Pancreas (tissue), 10 donors: ENCODE measurements around the gene DOCK3. TPM values are rescaled to one million over a fixed set of nuclear protein-coding genes. Genes with fewer than 3 reads are reported as not detected.
"Not testable (repeated sequence)": the region's sequence is repeated elsewhere in the genome, so short reads cannot be mapped to it uniquely, and the experiment has no call there.

Experiments
- ATAC-seq, 4 donors: fragments of 200-7000 bp; cut with Tn5 transposase; one replicate each; pipeline versions ENCODE4 v1.8.0 to v1.9.1; 2020; ENCODE audit warnings: mild to moderate bottlenecking in 4 of 4, moderate library complexity in 4 of 4
- DNase-seq, 6 donors: peaks; one replicate each; pipeline ENCODE4 v3.0.0-alpha.2; 2020
- FAIRE-seq: peaks from 2 replicates; lab custom pipeline; 2012; peaks lifted over from hg19 to GRCh38; lab: Jason Lieb, UNC
- H3K27ac ChIP-seq, 4 donors: fragments of 200-600 bp; sonication (generic); 1 replicate in 3 of 4; 2 replicates in 1 of 4; pipeline versions ENCODE4 v1.5.0 to v1.8.0; 2020
- H3K27me3 ChIP-seq, 4 donors: fragments of 200-600 bp; one replicate each; pipeline ENCODE4 v1.8.0; 2021
- H3K36me3 ChIP-seq, 3 donors: fragments of 200-600 bp; sonication (generic) in 1 of 3; one replicate each; pipeline versions ENCODE4 v1.5.0 to v1.8.0; 2020 to 2021
- H3K4me1 ChIP-seq, 3 donors: fragments of 200-600 bp; one replicate each; pipeline ENCODE4 v1.8.0; 2021
- H3K4me3 ChIP-seq, 4 donors: fragments of 200-600 bp; sonication (generic) in 2 of 4; one replicate each; pipeline versions ENCODE4 v1.5.0 to v1.8.0; 2020 to 2021
- H3K9me3 ChIP-seq, 4 donors: fragments of 200-600 bp; one replicate each; pipeline ENCODE4 v1.8.0; 2021
- WGBS, 2 donors: extraction: QIAGEN DNeasy Blood & Tissue Kit; methylation state at CpG; one replicate each; pipeline ENCODE4 v1.1.7; 2013; 5-methylcytosine and 5-hydroxymethylcytosine counted together
- intact Hi-C, 3 donors: fragments of 100-400 bp; cut with DNase I; formaldehyde crosslinking; loops; one replicate each; pipeline versions ENCODE4 v1.11.1 to v1.14.2; 2022
- polyA plus RNA-seq, 2 donors: library from polyadenylated mRNA; stranded (reverse); fragments of 200-250 nt; gene quantifications; one replicate each; pipeline ENCODE4 v1.2.3, GENCODE V29; 2013
- total RNA-seq, 6 donors: library from RNA; stranded (reverse); fragmentation: NEBNext Ultra II Directional in 4 of 6; extraction: Animal tissue kit (Norgen Biotek cat#: 25700) in 4 of 6; gene quantifications; one replicate each; pipeline versions ENCODE4 v1.2.1 to v1.2.4, GENCODE V29; 2021 to 2023
- TF ChIP-seq, protein P1 (sequence below), 4 donors: fragments of 200-600 bp; sonication (generic) in 3 of 4; IDR thresholded peaks; one replicate each; pipeline versions ENCODE4 v1.5.0 to v1.8.0; 2021; ENCODE audit warnings: antibody characterized with exemption in 4 of 4
- donor health status: healthy with polysubstance abuse.
- donor health status: DM: no; HTN: no; CAD: no; lungs with moderate emphysema.
- donor health status: DM: no; HTN: no; CAD: no.
- donor health status: control.
- donor health status: control.
- donor health status: Bipolar disorder and iron deficiency.
- donor health status: DM: yes; HTN: yes; CAD: no.
- donor health status: DM: no; HTN: no; CAD: no.
- donor health status: DM: no; HTN: no; CAD: no.
- donor health status: DM: yes; HTN: yes; CAD: no.

DOCK3 gene
- total and polyA plus RNA-seq, 8 donors, result 0.09 to 1.5 (median 0.36) TPM

DNA sequence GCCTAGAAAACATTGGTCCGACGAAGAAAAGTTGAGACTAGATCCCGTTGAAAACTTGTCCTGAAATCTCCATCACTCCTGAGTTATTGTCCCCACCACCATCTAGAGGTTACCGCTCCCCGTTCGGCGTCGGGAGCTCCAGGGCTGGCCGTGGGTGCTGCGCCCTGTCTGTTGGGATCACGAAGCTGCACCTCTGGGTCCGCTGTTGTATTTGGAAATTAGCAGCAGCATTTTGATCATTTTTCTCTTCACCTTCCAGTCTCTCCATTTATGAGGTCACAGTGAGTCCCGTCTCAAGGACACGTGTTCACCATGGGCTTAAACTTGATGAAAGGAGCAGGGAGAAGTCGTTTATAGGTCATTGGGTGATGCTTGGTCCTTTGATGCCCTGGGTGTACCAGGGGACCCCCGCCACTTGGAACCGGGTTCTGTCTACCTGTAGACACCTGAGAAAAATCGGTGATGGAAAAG, 710.9 kb downstream of the DOCK3 start:
- H3K27me3 ChIP-seq, result no peaks in the 10 kb centered on the region
- intact Hi-C loops, result no loop called here
- H3K4me3 ChIP-seq, result peak overlapping the region; percentile 68 to 88 (median 80)
- peak overlapping the region; percentile 56 to 94 (median 75) for H3K27ac ChIP-seq
- WGBS, 2 donors, result 1 to 4% methylated on average over 18 of the region's 18 CpGs
- peaks cover 0 to 6% (median 0%) of the 10 kb centered on the region in 3 donors for H3K36me3 ChIP-seq
- FAIRE-seq, result no peak
- H3K9me3 ChIP-seq, result no peaks in the 10 kb centered on the region
- ATAC-seq, result no peak
- peak in 1 of 6 donors; percentile 56 for DNase-seq
- H3K4me1 ChIP-seq, result peaks cover 13 to 40% (median 25%) of the 10 kb centered on the region in 3 donors
- TF ChIP-seq, protein P1, sequence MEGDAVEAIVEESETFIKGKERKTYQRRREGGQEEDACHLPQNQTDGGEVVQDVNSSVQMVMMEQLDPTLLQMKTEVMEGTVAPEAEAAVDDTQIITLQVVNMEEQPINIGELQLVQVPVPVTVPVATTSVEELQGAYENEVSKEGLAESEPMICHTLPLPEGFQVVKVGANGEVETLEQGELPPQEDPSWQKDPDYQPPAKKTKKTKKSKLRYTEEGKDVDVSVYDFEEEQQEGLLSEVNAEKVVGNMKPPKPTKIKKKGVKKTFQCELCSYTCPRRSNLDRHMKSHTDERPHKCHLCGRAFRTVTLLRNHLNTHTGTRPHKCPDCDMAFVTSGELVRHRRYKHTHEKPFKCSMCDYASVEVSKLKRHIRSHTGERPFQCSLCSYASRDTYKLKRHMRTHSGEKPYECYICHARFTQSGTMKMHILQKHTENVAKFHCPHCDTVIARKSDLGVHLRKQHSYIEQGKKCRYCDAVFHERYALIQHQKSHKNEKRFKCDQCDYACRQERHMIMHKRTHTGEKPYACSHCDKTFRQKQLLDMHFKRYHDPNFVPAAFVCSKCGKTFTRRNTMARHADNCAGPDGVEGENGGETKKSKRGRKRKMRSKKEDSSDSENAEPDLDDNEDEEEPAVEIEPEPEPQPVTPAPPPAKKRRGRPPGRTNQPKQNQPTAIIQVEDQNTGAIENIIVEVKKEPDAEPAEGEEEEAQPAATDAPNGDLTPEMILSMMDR (IDR thresholded peaks at IDR 0.05), result no peak

DNA sequence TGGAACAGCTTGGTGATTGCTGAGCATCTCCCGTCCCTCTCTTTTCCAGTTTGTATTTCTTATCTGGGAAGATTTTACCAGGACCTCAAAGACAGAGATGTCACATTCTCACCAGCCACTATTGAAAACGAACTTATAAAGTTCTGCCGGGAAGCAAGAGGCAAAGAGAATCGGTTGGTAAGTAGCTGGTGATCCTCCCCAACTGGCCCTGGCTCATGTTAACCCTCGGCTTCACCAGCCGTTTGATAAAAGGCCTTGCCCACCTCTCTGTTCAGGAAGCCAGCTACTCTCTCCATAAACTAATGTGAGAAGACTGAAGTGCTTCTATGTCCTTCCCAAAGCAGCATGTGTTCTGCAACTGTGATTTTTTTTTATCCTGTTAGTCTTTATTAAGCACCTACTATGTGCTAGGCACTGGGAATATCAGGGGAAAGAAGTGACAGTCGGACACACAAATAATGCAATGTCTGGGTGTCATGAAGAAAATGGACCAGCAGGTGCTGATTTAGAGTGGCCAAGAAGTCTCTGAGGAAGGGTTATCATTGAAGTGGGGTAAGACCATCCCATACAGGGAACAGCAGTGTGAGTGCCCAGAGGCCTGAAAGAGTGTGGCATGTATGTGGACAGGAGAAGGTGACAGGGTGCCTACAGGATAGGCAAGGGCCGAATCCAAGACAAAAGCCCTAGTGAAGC, 711.6 kb downstream of the DOCK3 start:
- intact Hi-C loops, result no loop called here
- H3K36me3 ChIP-seq, result peaks cover 0 to 6% (median 0%) of the 10 kb centered on the region in 3 donors
- FAIRE-seq (no peak), DNase-seq (peak in 1 of 6 donors; percentile 18), ATAC-seq (no peak)
- no peaks in the 10 kb centered on the region for H3K9me3 ChIP-seq
- TF ChIP-seq, protein P1 (IDR thresholded peaks at IDR 0.05), result no peak
- H3K27ac ChIP-seq, result peak overlapping the region in 2 of 4 donors; percentile 56 to 94
- no peaks in the 10 kb centered on the region for H3K27me3 ChIP-seq
- WGBS, 2 donors, result 15 to 16% methylated on average over 8 of the region's 8 CpGs
- H3K4me1 ChIP-seq, result peaks cover 14 to 41% (median 26%) of the 10 kb centered on the region in 3 donors
- peak overlapping the region; percentile 68 to 88 (median 80) for H3K4me3 ChIP-seq

- FAIRE-seq, result no peak
- TF ChIP-seq, protein P1 (IDR thresholded peaks at IDR 0.05), result no peak
- intact Hi-C loops, result no loop called here
- DNase-seq, result peak in 1 of 6 donors; percentile 46
- H3K27ac ChIP-seq, result peak overlapping the region in 1 of 4 donors; percentile 94
- ATAC-seq, result no peak
- peaks cover 0 to 6% (median 0%) of the 10 kb centered on the region in 3 donors for H3K36me3 ChIP-seq
- WGBS, 2 donors, result 44 to 47% methylated on average over 5 of the region's 5 CpGs
- no peaks in the 10 kb centered on the region for H3K27me3 ChIP-seq
- H3K9me3 ChIP-seq, result no peaks in the 10 kb centered on the region
- peak overlapping the region in 2 of 4 donors; percentile 86 to 88 for H3K4me3 ChIP-seq
- peaks cover 14 to 41% (median 26%) of the 10 kb centered on the region in 3 donors for H3K4me1 ChIP-seq
Observed at GRCh38 chr3:51386852-51387229, 712.1 kb downstream of the DOCK3 start.

GRCh38 chr3:51387281-51387680, 712.6 kb downstream of the DOCK3 start:
- H3K4me3 ChIP-seq, result peak overlapping the region in 2 of 4 donors; percentile 86 to 88
- ATAC-seq, H3K27ac ChIP-seq, H3K27me3 ChIP-seq, intact Hi-C loops, FAIRE-seq, H3K9me3 ChIP-seq, H3K36me3 ChIP-seq: not testable (repeated sequence)
- DNase-seq, result peak in 2 of 6 donors; percentile 30 to 37
- peaks cover 18 to 44% (median 27%) of the 10 kb centered on the region in 3 donors for H3K4me1 ChIP-seq
- 38% methylated on average over 6 of the region's 6 CpGs for WGBS, 2 donors

GRCh38 chr3:51388286-51389029, 713.7 kb downstream of the DOCK3 start:
- H3K36me3 ChIP-seq, result peaks cover 0 to 9% (median under 1%) of the 10 kb centered on the region in 3 donors
- H3K4me3 ChIP-seq, result peak overlapping the region in 1 of 4 donors; percentile 88
- intact Hi-C loops, result no loop called here
- 33 to 37% methylated on average over 6 of the region's 6 CpGs for WGBS, 2 donors
- DNase-seq (peak in 1 of 6 donors; percentile 24), FAIRE-seq (no peak), ATAC-seq (no peak)
- peak overlapping the region in 1 of 4 donors; percentile 48 for H3K27ac ChIP-seq
- no peaks in the 10 kb centered on the region for H3K27me3 ChIP-seq
- TF ChIP-seq, protein P1 (IDR thresholded peaks at IDR 0.05), result no peak
- no peaks in the 10 kb centered on the region for H3K9me3 ChIP-seq
- peaks cover 25 to 53% (median 36%) of the 10 kb centered on the region in 3 donors for H3K4me1 ChIP-seq
